K562 (cell line): ENCODE results near the gene EGR2. TPM values are rescaled to one million over a fixed set of nuclear protein-coding genes. Genes with fewer than 3 reads are reported as not detected.
A peak's percentile ranks its signal among the peaks of the same experiment; 100 is the strongest.

Experiments used
- CSDE1 ChIP-seq, 2 experiments: fragments of 450-650 bp; IDR thresholded peaks; 2 replicates each; pipeline ENCODE4 v1.6.1; 2016; ENCODE audit warnings: mild to moderate bottlenecking in 1 of 2
- CTCFL ChIP-seq: IDR thresholded peaks from 2 replicates; pipeline ENCODE4 v1.6.1; 2011; ENCODE audit warnings: borderline replicate concordance, low read depth, mild to moderate bottlenecking, moderate library complexity, low read length; ENCODE audit not compliant: insufficient read depth, poor library complexity, severe bottlenecking
- EHMT2 ChIP-seq: fragments of 450-650 bp; IDR thresholded peaks from 2 replicates; pipeline ENCODE4 v1.6.1; 2018; ENCODE audit warnings: antibody characterized with exemption
- FIP1L1 ChIP-seq: fragments of 200-400 bp; formaldehyde crosslinking; IDR thresholded peaks from 2 replicates; pipeline ENCODE4 v1.6.1; 2018; ENCODE audit warnings: mild to moderate bottlenecking, low read depth, low read length; ENCODE audit not compliant: poor library complexity, severe bottlenecking
- FOXP4 ChIP-seq: sonication (generic); formaldehyde crosslinking; IDR thresholded peaks from 2 replicates; pipeline ENCODE4 v1.8.0; 2022; ENCODE audit warnings: mild to moderate bottlenecking, missing genetic modification reagents, borderline replicate concordance
- HCFC1 ChIP-seq: IDR thresholded peaks from 2 replicates; pipeline ENCODE4 v1.6.1; 2012; ENCODE audit warnings: low read depth, low read length, improper control_type of control experiment
- KAT8 ChIP-seq: fragments of 450-650 bp; IDR thresholded peaks from 2 replicates; pipeline ENCODE4 v1.6.1; 2016; ENCODE audit warnings: low read depth, mild to moderate bottlenecking
- KDM5B ChIP-seq: fragments of 200-600 bp; sonication (generic); IDR thresholded peaks from 2 replicates; pipeline ENCODE4 v1.6.1; 2012; ENCODE audit warnings: low read depth, mild to moderate bottlenecking, moderate library complexity, low read length, control low read depth, inconsistent platforms; ENCODE audit not compliant: insufficient replicate concordance
- MAZ ChIP-seq, 2 experiments: fragments of 450-650 bp in 1 of 2; sonication (generic) in 1 of 2; formaldehyde crosslinking; IDR thresholded peaks in 1 of 2; conservative IDR thresholded peaks in 1 of 2; 2 replicates each; pipeline versions ENCODE4 v1.4.0 to v1.5.0; 2020; ENCODE audit warnings: mild to moderate bottlenecking in 1 of 2, missing genetic modification reagents in 1 of 2
- MECOM ChIP-seq: fragments of 250-450 bp; sonication (Bioruptor Pico); IDR thresholded peaks from 2 replicates; pipeline ENCODE4 v1.8.0; 2022; ENCODE audit warnings: inconsistent platforms
- NFIX ChIP-seq: fragments of 250-450 bp; sonication (Bioruptor Pico); IDR thresholded peaks from 2 replicates; pipeline ENCODE4 v1.4.0; 2020; ENCODE audit warnings: low read depth, mild to moderate bottlenecking, moderate library complexity
- NR2F6 ChIP-seq: fragments of 450-650 bp; formaldehyde crosslinking; IDR thresholded peaks from 2 replicates; pipeline ENCODE4 v1.4.0; 2020; ENCODE audit warnings: mild to moderate bottlenecking
- PHF20 ChIP-seq: fragments of 450-650 bp; IDR thresholded peaks from 2 replicates; pipeline ENCODE4 v1.6.1; 2018; ENCODE audit not compliant: partially characterized antibody
- SMARCC2 ChIP-seq: fragments of 450-650 bp; IDR thresholded peaks from 2 replicates; pipeline ENCODE4 v1.6.1; 2017; ENCODE audit warnings: antibody characterized with exemption, moderate library complexity, mild to moderate bottlenecking, low read depth
- SMC3 ChIP-seq: conservative IDR thresholded peaks from 2 replicates; pipeline ENCODE4 v1.6.1; 2011; ENCODE audit warnings: low read depth, low read length, improper control_type of control experiment; ENCODE audit not compliant: insufficient read depth
- TCF3 ChIP-seq: sonication (generic); formaldehyde crosslinking; IDR thresholded peaks from 2 replicates; pipeline ENCODE4 v1.4.0; 2020; ENCODE audit warnings: mild to moderate bottlenecking, missing genetic modification reagents
- ZEB2 ChIP-seq: fragments of 450-650 bp; IDR thresholded peaks from 2 replicates; pipeline ENCODE4 v1.6.1; 2016
- ZNF41 ChIP-seq: fragments of 250-450 bp; sonication (Bioruptor Pico); conservative IDR thresholded peaks from 2 replicates; pipeline ENCODE4 v1.4.0; 2020; ENCODE audit warnings: mild to moderate bottlenecking
- ZNF609 ChIP-seq: sonication (generic); formaldehyde crosslinking; IDR thresholded peaks from 2 replicates; pipeline ENCODE4 v1.8.1; 2023; ENCODE audit warnings: missing genetic modification reagents, mild to moderate bottlenecking, borderline replicate concordance
- ZNF77 ChIP-seq: fragments of 250-450 bp; sonication (Bioruptor Pico); IDR thresholded peaks from 2 replicates; pipeline ENCODE4 v1.5.0; 2020
- polyA plus RNA-seq, 8 experiments: library from polyadenylated mRNA; depleted of rRNA in 4 of 8; stranded (reverse) in 5 of 8; unstranded in 3 of 8; fragments of >200 nt; fragmentation: Nextera tagmentation in 2 of 8; fragmentation: Illumina TruSeq in 1 of 8; extraction: Ambion mirVana in 2 of 8; extraction: Trizol in 1 of 8; gene quantifications; 2 replicates each; pipeline versions ENCODE4 v1.2.1 to v1.2.3, GENCODE V29; 2011 to 2014; ENCODE audit warnings: inconsistent platforms in 1 of 8, missing spikeins in 1 of 8
- total RNA-seq, 7 experiments: library from RNA; depleted of rRNA in 6 of 7; stranded (reverse); fragments of >200 nt in 6 of 7; fragmentation: Illumina TruSeq in 2 of 7; extraction: Trizol in 2 of 7; gene quantifications; 2 replicates each; pipeline versions ENCODE4 v1.2.1 to v1.2.3, GENCODE V29; 2011 to 2021; ENCODE audit warnings: low replicate concordance in 1 of 7

EGR2 gene
- total and polyA plus RNA-seq, 9 of the 15 experiments (the other 6 are each of a cell fraction or from before 2014, with no cell fraction given): 0.08 to 0.18 (median 0.12) TPM; not detected in 4

GRCh38 chr10:62817121-62817765, 1.1 kb upstream of the EGR2 start (continued):
- TF ChIP-seq ZNF609 (no peak), KDM5B (peak; percentile 36), SMC3 (no peak), MAZ (CRISPR knock-in tag; conservative IDR thresholded peaks at IDR 0.05 in 1 of 2, IDR thresholded peaks at IDR 0.05 in 1 of 2) (peak in 1 of 2 experiments; percentile 15; a peak in 2 of 4 replicates), CSDE1 (IDR thresholded peaks at IDR 0.05) (no peak), MECOM (CRISPR knock-in tag) (no peak), NFIX (no peak), PHF20 (no peak), ZNF77 (CRISPR knock-in tag) (no peak), SMARCC2 (0 out of 2 replicates have a peak, but pooled peaks have one; percentile 36), FIP1L1 (no peak), ZEB2 (peak; percentile 35; the same call in 1 of the 2 replicates), CTCFL (no peak), KAT8 (no peak), NR2F6 (CRISPR knock-in tag) (no peak), TCF3 (CRISPR knock-in tag) (no peak), ZNF41 (CRISPR knock-in tag) (no peak), HCFC1 (no peak), FOXP4 (no peak), EHMT2 (no peak)
